ENCODE results near the gene APOBEC3B.

APOBEC3B gene

DNA sequence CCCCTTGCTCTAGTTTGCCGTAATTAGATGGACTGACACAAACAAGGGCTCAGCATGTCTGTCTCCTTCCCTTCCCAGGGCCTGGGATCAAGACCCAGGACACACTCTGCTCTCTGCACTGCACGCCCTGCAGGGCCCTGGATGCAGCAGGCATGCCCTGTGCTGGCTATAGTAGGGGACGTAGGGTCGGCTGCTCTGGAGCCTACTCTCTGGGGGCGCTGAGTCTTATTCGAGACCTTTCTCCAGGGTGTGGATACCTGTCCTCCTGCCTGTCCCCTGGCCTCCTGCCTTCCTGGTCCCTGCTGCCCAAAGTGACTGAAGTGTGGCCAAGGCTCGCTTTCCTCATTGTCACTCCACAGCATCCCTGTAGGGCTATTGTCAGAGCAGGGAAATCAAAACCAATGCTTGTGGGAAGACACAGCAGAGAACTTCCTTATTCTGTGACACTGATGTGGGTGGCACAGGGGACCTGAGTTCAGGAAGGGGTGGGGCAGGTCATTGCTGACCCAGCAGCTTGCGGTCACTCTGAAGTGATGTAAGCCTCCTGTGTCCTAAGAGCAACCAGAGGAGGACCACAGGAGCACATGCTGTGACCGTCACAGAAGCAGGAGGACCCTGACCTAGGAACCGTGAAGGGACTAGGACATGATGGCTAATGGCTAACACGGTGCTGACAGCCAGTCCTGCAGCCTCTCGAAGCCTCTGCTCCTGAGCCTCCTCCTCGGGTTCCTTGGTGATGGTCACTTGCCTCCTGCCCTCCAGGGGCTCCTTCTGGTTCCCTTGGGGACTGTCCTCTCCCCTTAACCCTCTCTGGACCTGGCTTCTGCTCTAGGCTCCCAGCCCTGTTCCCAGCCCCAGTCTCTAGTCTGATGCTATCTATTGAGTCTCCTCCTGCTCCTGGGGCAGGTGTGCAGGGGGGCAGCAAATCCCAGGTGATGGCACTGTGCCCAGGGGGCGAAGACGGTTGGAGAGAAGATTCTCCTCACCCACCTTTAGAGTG is 14.4 kb upstream of the APOBEC3B start:
- Histone ChIP-seq H3K9me3 (replicated peaks in 1 of 11) (no peaks in the 10 kb centered on the region), H3K4me2 (peak overlapping the region; percentile 54 to 93 (median 78)), H3K27ac (peak overlapping the region in 9 of 11 experiments; percentile 5 to 77 (median 43); a peak in 16 of 22 replicates), H4K20me1 (no peaks in the 10 kb centered on the region), H3K36me3 (no peaks in the 10 kb centered on the region), H3K9ac (peak overlapping the region in 6 of 11 experiments; percentile 6 to 43 (median 16); a peak in 8 of 22 replicates), H3K27me3 (no peaks in the 10 kb centered on the region; a peak in 1 of 22 replicates), H3K4me3 (no peak overlapping the region), H3K4me1 (peaks cover 49 to 99% (median 67%) of the 10 kb centered on the region in 10 experiments)
- peak in 3 of 11 experiments; percentile 16 to 54 (median 42); a peak in 1 of 22 replicates for TF ChIP-seq Cebpa-rat (IDR thresholded peaks at IDR 0.05)

GRCh38 chr22:38968801-38969200 is 13.3 kb upstream of the APOBEC3B start:
- no peak overlapping the region for H3K4me3 ChIP-seq
- no peaks in the 10 kb centered on the region for H3K36me3 ChIP-seq
- no peaks in the 10 kb centered on the region; a peak in 1 of 22 replicates for H3K27me3 ChIP-seq
- no peaks in the 10 kb centered on the region for H4K20me1 ChIP-seq
- H3K9me3 ChIP-seq (replicated peaks in 1 of 11), result no peaks in the 10 kb centered on the region
- H3K9ac ChIP-seq, result peak overlapping the region in 1 of 11 experiments; percentile 43; a peak in 1 of 22 replicates
- H3K4me1 ChIP-seq, result peaks cover 49 to 96% (median 59%) of the 10 kb centered on the region in 10 experiments
- H3K4me2 ChIP-seq, result peak overlapping the region; percentile 54 to 93 (median 78); a peak in 19 of 22 replicates
- H3K27ac ChIP-seq, result peak overlapping the region in 5 of 11 experiments; percentile 28 to 77 (median 70); a peak in 9 of 22 replicates
- no peak for TF ChIP-seq Cebpa-rat (IDR thresholded peaks at IDR 0.05)

DNA sequence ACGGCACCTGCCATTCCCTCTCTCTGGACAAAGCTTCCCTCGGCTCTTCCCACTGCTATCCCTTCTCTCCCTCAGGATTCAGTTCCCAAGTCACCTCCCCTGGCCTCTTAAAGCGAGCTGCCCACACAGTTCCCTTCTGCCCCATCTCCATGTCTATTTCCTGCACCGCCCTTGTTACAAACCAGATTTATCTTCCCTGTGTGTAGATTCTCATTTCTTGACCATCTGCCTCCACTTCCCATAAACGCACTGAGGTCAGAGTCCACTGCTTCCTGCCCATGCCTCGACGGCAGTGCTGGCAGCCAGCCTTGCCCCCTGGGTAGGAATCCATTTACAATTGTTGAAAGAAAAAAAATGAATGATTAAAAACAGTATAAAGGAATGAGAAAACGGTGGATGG is 11.6 kb upstream of the APOBEC3B start:
- peak overlapping the region in 5 of 11 experiments; percentile 0 to 93 (median 89); a peak in 8 of 22 replicates for H3K4me2 ChIP-seq
- H3K27me3 ChIP-seq, result no peaks in the 10 kb centered on the region
- H3K4me3 ChIP-seq, result no peak overlapping the region
- H3K9me3 ChIP-seq (replicated peaks in 1 of 11), result peaks cover 0 to 4% (median under 1%) of the 10 kb centered on the region in 11 experiments; a peak in 6 of 22 replicates
- peaks cover 36 to 79% (median 44%) of the 10 kb centered on the region in 10 experiments for H3K4me1 ChIP-seq
- no peak overlapping the region; a peak in 1 of 22 replicates for H3K9ac ChIP-seq
- H4K20me1 ChIP-seq, result no peaks in the 10 kb centered on the region
- H3K27ac ChIP-seq, result peak overlapping the region in 2 of 11 experiments; percentile 7 to 21; a peak in 4 of 22 replicates
- no peak for TF ChIP-seq Cebpa-rat (IDR thresholded peaks at IDR 0.05)
- H3K36me3 ChIP-seq, result no peaks in the 10 kb centered on the region

DNA sequence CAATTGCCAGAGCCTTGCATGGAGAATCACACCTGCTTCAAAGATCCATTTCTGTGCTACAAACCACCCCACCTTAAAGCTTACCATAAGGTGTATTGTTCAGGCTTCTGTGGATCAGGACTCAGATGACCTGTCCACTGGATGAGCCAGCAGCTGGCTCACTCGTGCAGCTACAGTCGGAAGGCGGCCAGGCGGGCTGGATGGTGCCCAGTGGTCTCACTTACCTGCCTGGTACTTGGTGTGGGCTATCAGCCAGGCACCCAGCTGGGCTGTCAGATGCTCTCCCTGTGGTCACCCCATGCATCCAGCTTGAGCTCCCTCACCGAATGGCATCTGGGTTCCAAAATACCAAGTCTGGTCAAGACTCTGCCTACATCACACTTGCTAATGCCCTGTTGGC is 10.9 kb upstream of the APOBEC3B start:
- Histone ChIP-seq H3K27me3 (no peaks in the 10 kb centered on the region), H3K27ac (no peak overlapping the region; a peak in 1 of 22 replicates), H3K36me3 (no peaks in the 10 kb centered on the region), H3K9me3 (replicated peaks in 1 of 11) (peaks cover 4 to 10% (median 7%) of the 10 kb centered on the region in 11 experiments; a peak in 16 of 22 replicates), H4K20me1 (no peaks in the 10 kb centered on the region), H3K4me2 (peak overlapping the region in 3 of 11 experiments; percentile 89 to 93 (median 91); a peak in 6 of 22 replicates), H3K9ac (no peak overlapping the region), H3K4me3 (no peak overlapping the region), H3K4me1 (peaks cover 30 to 72% (median 37%) of the 10 kb centered on the region in 10 experiments)
- no peak for TF ChIP-seq Cebpa-rat (IDR thresholded peaks at IDR 0.05)

GRCh38 chr22:38971791-38972190 is 10.4 kb upstream of the APOBEC3B start:
- H3K36me3 ChIP-seq, result no peaks in the 10 kb centered on the region
- TF ChIP-seq Cebpa-rat (IDR thresholded peaks at IDR 0.05), result no peak
- H3K9ac ChIP-seq, result no peak overlapping the region
- no peaks in the 10 kb centered on the region for H3K27me3 ChIP-seq
- H3K9me3 ChIP-seq (replicated peaks in 1 of 11), result peaks cover 6 to 16% (median 12%) of the 10 kb centered on the region in 11 experiments; a peak in 17 of 22 replicates
- H3K4me2 ChIP-seq, result peak overlapping the region in 3 of 11 experiments; percentile 89 to 93 (median 91); a peak in 5 of 22 replicates
- no peak overlapping the region for H3K27ac ChIP-seq
- H3K4me3 ChIP-seq, result no peak overlapping the region
- no peaks in the 10 kb centered on the region for H4K20me1 ChIP-seq
- peaks cover 24 to 66% (median 32%) of the 10 kb centered on the region in 10 experiments for H3K4me1 ChIP-seq

DNA sequence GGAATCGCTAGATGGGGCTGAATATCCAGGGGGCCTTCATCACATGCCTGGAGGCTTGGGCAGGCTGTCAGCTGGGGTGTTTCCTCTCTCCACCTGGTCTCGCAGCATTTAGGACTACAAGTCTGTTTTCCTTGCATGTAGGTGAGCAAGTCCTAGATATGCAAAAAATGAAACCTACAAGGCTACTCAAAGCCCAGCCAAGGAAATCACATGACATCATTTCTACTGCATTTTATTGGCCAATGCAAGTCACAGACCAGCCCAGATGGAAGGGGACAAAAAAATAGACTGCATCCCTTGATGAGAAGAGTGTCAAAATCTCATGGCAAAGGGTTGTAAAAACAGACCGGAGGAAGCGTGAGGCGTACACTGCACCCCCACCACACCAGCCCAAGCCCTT is 9.6 kb upstream of the APOBEC3B start:
- H3K9me3 ChIP-seq (replicated peaks in 1 of 11), result peaks cover 6 to 22% (median 12%) of the 10 kb centered on the region in 11 experiments; a peak in 17 of 22 replicates
- no peak for TF ChIP-seq Cebpa-rat (IDR thresholded peaks at IDR 0.05)

GRCh38 chr22:38973289-38974169 is 8.6 kb upstream of the APOBEC3B start:
- H3K36me3 ChIP-seq, result no peaks in the 10 kb centered on the region
- H3K27me3 ChIP-seq, result no peaks in the 10 kb centered on the region
- peaks cover 6 to 23% (median 12%) of the 10 kb centered on the region in 11 experiments; a peak in 17 of 22 replicates for H3K9me3 ChIP-seq (replicated peaks in 1 of 11)
- H3K4me1 ChIP-seq, result peaks cover 6 to 49% (median 14%) of the 10 kb centered on the region in 10 experiments
- H3K4me2 ChIP-seq, result peak overlapping the region in 2 of 11 experiments; percentile 35 to 41; a peak in 3 of 22 replicates
- H3K4me3 ChIP-seq, result no peak overlapping the region
- H3K9ac ChIP-seq, result no peak overlapping the region
- TF ChIP-seq Cebpa-rat (IDR thresholded peaks at IDR 0.05), result no peak
- H3K27ac ChIP-seq, result no peak overlapping the region
- no peaks in the 10 kb centered on the region for H4K20me1 ChIP-seq

More for the DNA sequence above, 9.6 kb upstream of the APOBEC3B start:
- H3K27me3 ChIP-seq, result no peaks in the 10 kb centered on the region
- no peak overlapping the region for H3K9ac ChIP-seq
- H3K4me3 ChIP-seq, result no peak overlapping the region
- H3K4me1 ChIP-seq, result peaks cover 16 to 58% (median 24%) of the 10 kb centered on the region in 10 experiments
- no peaks in the 10 kb centered on the region for H3K36me3 ChIP-seq
- H3K27ac ChIP-seq, result no peak overlapping the region
- no peaks in the 10 kb centered on the region for H4K20me1 ChIP-seq
- peak overlapping the region in 2 of 11 experiments; percentile 16 to 25; a peak in 3 of 22 replicates for H3K4me2 ChIP-seq

DNA sequence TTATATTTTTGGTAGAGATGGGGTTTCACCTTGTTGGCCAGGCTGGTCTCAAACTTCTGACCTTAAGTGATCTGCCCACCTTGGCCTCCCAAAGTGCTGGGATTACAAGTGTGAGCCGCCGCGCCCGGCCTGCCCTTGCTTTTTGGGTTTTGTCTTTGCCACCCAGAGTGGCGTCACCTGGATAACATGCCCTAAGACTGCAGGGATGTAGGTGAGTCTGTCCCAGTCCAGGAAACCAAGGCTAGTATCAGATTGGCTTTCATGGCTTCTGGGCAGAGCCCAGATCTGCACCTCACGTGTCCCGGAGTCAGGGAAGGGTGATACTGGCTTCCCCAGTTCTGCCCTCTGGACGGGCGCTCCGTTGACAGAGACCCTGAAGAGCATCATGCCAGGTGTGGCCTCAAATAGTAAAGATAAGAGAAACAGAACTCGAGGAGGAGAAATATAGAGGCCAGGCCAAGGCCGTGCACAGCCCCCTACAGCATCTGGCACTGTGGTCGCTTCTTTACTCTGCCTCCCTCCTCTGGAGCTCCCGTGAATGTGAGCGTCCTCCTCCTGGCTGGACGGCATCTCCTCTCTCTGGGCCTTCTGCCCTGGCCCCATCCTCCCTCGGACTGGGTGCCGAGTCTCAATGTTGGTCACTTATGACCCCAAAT is 7.8 kb upstream of the APOBEC3B start:
- Histone ChIP-seq H3K4me3 (no peak overlapping the region), H3K4me1 (peaks cover 0 to 42% (median 7%) of the 10 kb centered on the region in 10 experiments; a peak in 10 of 20 replicates), H3K9ac (no peak overlapping the region), H4K20me1 (no peaks in the 10 kb centered on the region), H3K9me3 (replicated peaks in 1 of 11) (peaks cover 6 to 23% (median 12%) of the 10 kb centered on the region in 11 experiments; a peak in 17 of 22 replicates), H3K27me3 (no peaks in the 10 kb centered on the region), H3K27ac (no peak overlapping the region), H3K4me2 (no peak overlapping the region), H3K36me3 (no peaks in the 10 kb centered on the region)
- TF ChIP-seq Cebpa-rat (IDR thresholded peaks at IDR 0.05), result no peak

Measured in BLaER1 treated with 17β-estradiol and CSF1 and Interleukin-3, amounts not matched to agents 10 nM and 100 nM (cell line).